ENCODE data around the gene ARFGAP1.

DNA sequence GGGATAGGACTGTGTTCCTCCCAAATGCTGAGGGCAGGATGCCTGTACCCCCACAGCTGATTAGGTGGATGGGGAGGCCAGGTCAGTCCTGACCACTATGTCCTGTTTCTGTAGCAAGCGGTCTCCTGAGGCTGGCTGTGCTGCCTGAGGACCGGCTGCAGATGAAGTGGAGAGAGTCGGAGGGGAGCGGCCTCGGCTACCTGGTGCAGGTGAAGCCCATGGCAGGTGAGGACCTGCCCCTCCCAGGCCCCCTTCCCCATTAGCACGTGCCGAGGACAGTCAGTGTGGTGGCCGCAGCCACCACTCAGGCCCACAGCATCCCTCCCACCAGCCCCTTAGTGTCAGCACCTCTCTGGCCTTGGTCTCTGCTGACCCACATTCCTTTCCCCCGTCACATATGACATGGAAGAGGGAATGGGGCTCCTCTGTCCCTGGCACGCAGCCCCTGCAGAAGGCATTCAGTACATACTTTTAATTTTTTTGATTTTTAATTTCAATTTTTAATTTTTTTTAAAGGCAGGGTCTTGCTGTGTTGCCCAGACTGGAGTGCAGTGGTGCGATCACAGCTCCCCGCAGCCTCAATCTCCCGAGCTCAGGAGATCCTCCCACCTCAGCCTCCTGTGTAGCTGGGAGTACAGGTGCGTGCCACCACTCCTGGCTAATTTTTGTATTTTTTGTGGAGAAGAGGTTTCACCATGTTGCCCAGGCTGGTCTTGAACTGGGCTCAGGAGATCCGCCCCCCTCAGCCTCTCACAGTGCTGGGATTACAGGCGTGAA, 25.4 kb downstream of the ARFGAP1 start:
- TF ChIP-seq, protein P1, sequence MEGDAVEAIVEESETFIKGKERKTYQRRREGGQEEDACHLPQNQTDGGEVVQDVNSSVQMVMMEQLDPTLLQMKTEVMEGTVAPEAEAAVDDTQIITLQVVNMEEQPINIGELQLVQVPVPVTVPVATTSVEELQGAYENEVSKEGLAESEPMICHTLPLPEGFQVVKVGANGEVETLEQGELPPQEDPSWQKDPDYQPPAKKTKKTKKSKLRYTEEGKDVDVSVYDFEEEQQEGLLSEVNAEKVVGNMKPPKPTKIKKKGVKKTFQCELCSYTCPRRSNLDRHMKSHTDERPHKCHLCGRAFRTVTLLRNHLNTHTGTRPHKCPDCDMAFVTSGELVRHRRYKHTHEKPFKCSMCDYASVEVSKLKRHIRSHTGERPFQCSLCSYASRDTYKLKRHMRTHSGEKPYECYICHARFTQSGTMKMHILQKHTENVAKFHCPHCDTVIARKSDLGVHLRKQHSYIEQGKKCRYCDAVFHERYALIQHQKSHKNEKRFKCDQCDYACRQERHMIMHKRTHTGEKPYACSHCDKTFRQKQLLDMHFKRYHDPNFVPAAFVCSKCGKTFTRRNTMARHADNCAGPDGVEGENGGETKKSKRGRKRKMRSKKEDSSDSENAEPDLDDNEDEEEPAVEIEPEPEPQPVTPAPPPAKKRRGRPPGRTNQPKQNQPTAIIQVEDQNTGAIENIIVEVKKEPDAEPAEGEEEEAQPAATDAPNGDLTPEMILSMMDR (IDR thresholded peaks at IDR 0.05), result no peak
- TF ChIP-seq, protein P2, sequence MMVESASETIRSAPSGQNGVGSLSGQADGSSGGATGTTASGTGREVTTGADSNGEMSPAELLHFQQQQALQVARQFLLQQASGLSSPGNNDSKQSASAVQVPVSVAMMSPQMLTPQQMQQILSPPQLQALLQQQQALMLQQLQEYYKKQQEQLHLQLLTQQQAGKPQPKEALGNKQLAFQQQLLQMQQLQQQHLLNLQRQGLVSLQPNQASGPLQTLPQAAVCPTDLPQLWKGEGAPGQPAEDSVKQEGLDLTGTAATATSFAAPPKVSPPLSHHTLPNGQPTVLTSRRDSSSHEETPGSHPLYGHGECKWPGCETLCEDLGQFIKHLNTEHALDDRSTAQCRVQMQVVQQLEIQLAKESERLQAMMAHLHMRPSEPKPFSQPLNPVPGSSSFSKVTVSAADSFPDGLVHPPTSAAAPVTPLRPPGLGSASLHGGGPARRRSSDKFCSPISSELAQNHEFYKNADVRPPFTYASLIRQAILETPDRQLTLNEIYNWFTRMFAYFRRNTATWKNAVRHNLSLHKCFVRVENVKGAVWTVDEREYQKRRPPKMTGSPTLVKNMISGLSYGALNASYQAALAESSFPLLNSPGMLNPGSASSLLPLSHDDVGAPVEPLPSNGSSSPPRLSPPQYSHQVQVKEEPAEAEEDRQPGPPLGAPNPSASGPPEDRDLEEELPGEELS (CRISPR knock-in tag; IDR thresholded peaks at IDR 0.05), result no peak
- TF ChIP-seq HMGA2 (CRISPR knock-in tag; IDR thresholded peaks at IDR 0.05) (no peak), ESRRA (CRISPR knock-in tag; IDR thresholded peaks at IDR 0.05; ENCODE audit: borderline replicate concordance) (no peak), SP1 (CRISPR knock-in tag; conservative IDR thresholded peaks at IDR 0.05) (no peak), ZNF219 (CRISPR knock-in tag; IDR thresholded peaks at IDR 0.05; ENCODE audit: borderline replicate concordance) (no peak)
- TF ChIP-seq, protein P3, sequence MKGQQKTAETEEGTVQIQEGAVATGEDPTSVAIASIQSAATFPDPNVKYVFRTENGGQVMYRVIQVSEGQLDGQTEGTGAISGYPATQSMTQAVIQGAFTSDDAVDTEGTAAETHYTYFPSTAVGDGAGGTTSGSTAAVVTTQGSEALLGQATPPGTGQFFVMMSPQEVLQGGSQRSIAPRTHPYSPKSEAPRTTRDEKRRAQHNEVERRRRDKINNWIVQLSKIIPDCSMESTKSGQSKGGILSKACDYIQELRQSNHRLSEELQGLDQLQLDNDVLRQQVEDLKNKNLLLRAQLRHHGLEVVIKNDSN (CRISPR knock-in tag; IDR thresholded peaks at IDR 0.05), result no peak
